HepG2 (cell line): ENCODE data around the gene CCR9. TPM values are rescaled to one million over a fixed set of nuclear protein-coding genes. Genes with fewer than 3 reads are reported as not detected.

Experiments used
- ATAC-seq: fragments of 200-7000 bp; cut with Tn5 transposase; 3 replicates; pipeline ENCODE4 v1.9.1; 2020; ENCODE audit warnings: mild to moderate bottlenecking, moderate library complexity
- BruUV-seq: library from RNA; stranded (reverse); fragments of 400-500 nt; replicated peaks from 2 replicates; lab custom pipeline; 2021; lab: Mats Ljungman, UMichigan
- CTCF ChIA-PET: fragments of 300-600 bp; formaldehyde crosslinking; extraction: SDS; loops from one replicate; lab custom pipeline; 2021; ENCODE audit warnings: low total read pairs, inconsistent platforms, low intra/inter-chr PET ratio; lab: Yijun Ruan, JAX
- POLR2A ChIA-PET: fragments of 350-600 bp; sonication (Branson Sonifier 250); formaldehyde crosslinking; loops from one replicate; lab custom pipeline; 2020; ENCODE audit warnings: antibody characterized with exemption, inconsistent platforms; lab: Yijun Ruan, JAX
- DNase-seq: peaks from one replicate; pipeline ENCODE4 v3.0.0-alpha.2; 2015; ENCODE audit warnings: low spot score
- FAIRE-seq: peaks from 3 replicates; lab custom pipeline; 2011; peaks lifted over from hg19 to GRCh38; lab: Jason Lieb, UNC
- H2AFZ ChIP-seq: one replicate; pipeline ENCODE4 v1.6.1; 2011; ENCODE audit warnings: low read length, inconsistent platforms
- H3K27ac ChIP-seq: fragments of 300-600 bp; 3 replicates; pipeline ENCODE4 v1.8.0; 2011; ENCODE audit warnings: mixed run types, mild to moderate bottlenecking, mixed read lengths, low read length, inconsistent platforms; ENCODE audit not compliant: insufficient read depth; ENCODE audit errors: extremely low read length
- H3K27me3 ChIP-seq, 2 experiments: fragments of 200-600 bp in 1 of 2; 2 replicates in 1 of 2; 3 replicates in 1 of 2; pipeline versions ENCODE4 v1.6.0 to v1.8.0; 2011; ENCODE audit warnings: low read length in 2 of 2, mild to moderate bottlenecking in 2 of 2, moderate library complexity in 2 of 2, inconsistent platforms in 1 of 2; ENCODE audit not compliant: insufficient read depth in 2 of 2, control insufficient read depth in 1 of 2
- H3K36me3 ChIP-seq, 2 experiments: fragments of 200-600 bp in 1 of 2; replicated peaks in 1 of 2; 2 replicates in 1 of 2; 3 replicates in 1 of 2; pipeline versions ENCODE4 v1.5.1 to v1.8.0; 2011; ENCODE audit warnings: low read length in 2 of 2, inconsistent platforms in 1 of 2; ENCODE audit not compliant: insufficient read depth in 2 of 2, control insufficient read depth in 1 of 2
- H3K4me1 ChIP-seq: 2 replicates; pipeline ENCODE4 v1.5.1; 2012; ENCODE audit warnings: low read length, inconsistent platforms; ENCODE audit not compliant: insufficient read depth
- H3K4me2 ChIP-seq: 2 replicates; pipeline ENCODE4 v1.6.0; 2011; ENCODE audit warnings: low read depth, low read length, inconsistent platforms
- H3K4me3 ChIP-seq, 3 experiments: fragments of 200-600 bp in 1 of 3; sonication (generic), shearing (Covaris generic) in 1 of 3; replicated peaks in 1 of 3; 2 replicates each; pipeline ENCODE4 v1.5.1; 2011 to 2016; ENCODE audit warnings: low read length in 3 of 3, inconsistent platforms in 2 of 3, low read depth in 2 of 3, mild to moderate bottlenecking in 2 of 3, control low read depth in 1 of 3, mixed read lengths in 1 of 3; ENCODE audit not compliant: insufficient read depth in 1 of 3
- H3K79me2 ChIP-seq: one replicate; pipeline ENCODE4 v1.6.1; 2011; ENCODE audit warnings: low read length, inconsistent platforms; ENCODE audit not compliant: insufficient read depth
- H3K9ac ChIP-seq: 2 replicates; pipeline ENCODE4 v1.6.0; 2011; ENCODE audit warnings: mild to moderate bottlenecking, low read depth, low read length, inconsistent platforms; ENCODE audit not compliant: insufficient read depth
- H3K9me3 ChIP-seq: 2 replicates; pipeline ENCODE4 v1.5.1; 2012; ENCODE audit warnings: mild to moderate bottlenecking, low read length
- H4K20me1 ChIP-seq: 2 replicates; pipeline ENCODE4 v1.6.0; 2011; ENCODE audit warnings: inconsistent platforms, mild to moderate bottlenecking, low read length, moderate library complexity; ENCODE audit not compliant: insufficient read depth
- ARID2 ChIP-seq: sonication (generic); formaldehyde crosslinking; IDR thresholded peaks from 2 replicates; pipeline ENCODE4 v1.8.1; 2022; ENCODE audit warnings: mild to moderate bottlenecking, missing genetic modification reagents, borderline replicate concordance
- HBP1 ChIP-seq: IDR thresholded peaks from 2 replicates; pipeline ENCODE4 v1.6.1; 2016; ENCODE audit warnings: low read depth, control low read depth
- SOX13 ChIP-seq, 3 experiments: fragments of 450-650 bp in 1 of 3; sonication (generic) in 1 of 3; formaldehyde crosslinking in 1 of 3; IDR thresholded peaks in 2 of 3; conservative IDR thresholded peaks in 1 of 3; 2 replicates each; pipeline versions ENCODE4 v1.5.0 to v1.6.1; 2016 to 2020; ENCODE audit warnings: antibody characterized with exemption in 1 of 3, mild to moderate bottlenecking in 1 of 3, missing compliant biosample characterization in 1 of 3, missing genetic modification reagents in 1 of 3, moderate library complexity in 1 of 3
- TGIF2 ChIP-seq: IDR thresholded peaks from 2 replicates; pipeline ENCODE4 v1.6.1; 2016; ENCODE audit warnings: control low read depth, missing compliant biosample characterization
- TP53 ChIP-seq: sonication (generic); formaldehyde crosslinking; conservative IDR thresholded peaks from 2 replicates; pipeline ENCODE4 v1.4.0; 2020; ENCODE audit warnings: missing genetic modification reagents
- ZBTB8A ChIP-seq: sonication (generic); formaldehyde crosslinking; IDR thresholded peaks from 2 replicates; pipeline ENCODE4 v1.4.0; 2020; ENCODE audit warnings: mild to moderate bottlenecking, low read depth, missing genetic modification reagents, borderline replicate concordance
- ZNF124 ChIP-seq: sonication (generic); formaldehyde crosslinking; IDR thresholded peaks from 2 replicates; pipeline ENCODE4 v1.4.0; 2020; ENCODE audit warnings: missing genetic modification reagents
- ZNF446 ChIP-seq: sonication (generic); formaldehyde crosslinking; IDR thresholded peaks from 2 replicates; pipeline ENCODE4 v1.5.0; 2020; ENCODE audit warnings: mild to moderate bottlenecking, missing genetic modification reagents
- ZNF547 ChIP-seq: sonication (generic); formaldehyde crosslinking; IDR thresholded peaks from 2 replicates; pipeline ENCODE4 v1.5.1; 2020; ENCODE audit warnings: mild to moderate bottlenecking, missing genetic modification reagents
- WGBS: methylation state at CpG from one replicate; pipeline ENCODE4 v1.1.6; 2017; ENCODE audit warnings: low lambda C conversion rate; 5-methylcytosine and 5-hydroxymethylcytosine counted together
- in situ Hi-C: cut with HindIII; loops from 2 replicates; pipeline ENCODE4 v1.10.0; 2017; ENCODE audit warnings: low pct_unique_long_range_greater_than_20kb; ENCODE audit not compliant: extremely low pct_ligation_motif_present
- intact Hi-C: fragments of 100-400 bp; cut with micrococcal nuclease; formaldehyde crosslinking; loops from one replicate; pipeline ENCODE4 v1.10.0; 2022; ENCODE audit not compliant: unreplicated experiment
- polyA plus RNA-seq, 8 experiments: library from polyadenylated mRNA; depleted of rRNA in 3 of 8; stranded (reverse) in 7 of 8; unstranded in 1 of 8; fragments of >200 nt; fragmentation: Illumina TruSeq in 4 of 8; extraction: Trizol in 4 of 8; gene quantifications; 2 replicates each; pipeline versions ENCODE4 v1.2.1 to v1.2.3, GENCODE V29; 2011 to 2016; ENCODE audit warnings: low read depth in 4 of 8, missing spikeins in 1 of 8, mixed read lengths in 1 of 8; ENCODE audit not compliant: insufficient read depth in 1 of 8
- total RNA-seq, 5 experiments: library from RNA; depleted of rRNA; stranded (reverse); fragments of >200 nt; fragmentation: Illumina TruSeq; extraction: Trizol; gene quantifications; 2 replicates each; pipeline ENCODE4 v1.2.3, GENCODE V29; 2016; ENCODE audit warnings: low read depth in 1 of 5
- TF ChIP-seq, protein P1 (sequence below): sonication (generic); formaldehyde crosslinking; conservative IDR thresholded peaks from 2 replicates; pipeline ENCODE4 v1.8.0; 2022; ENCODE audit warnings: mild to moderate bottlenecking, moderate library complexity, missing genetic modification reagents
- TF ChIP-seq, protein P2 (sequence below): sonication (generic); formaldehyde crosslinking; IDR thresholded peaks from 2 replicates; pipeline ENCODE4 v1.5.1; 2020; ENCODE audit warnings: mild to moderate bottlenecking, missing genetic modification reagents, borderline replicate concordance
- TF ChIP-seq, protein P3 (sequence below): sonication (generic); formaldehyde crosslinking; conservative IDR thresholded peaks from 2 replicates; pipeline ENCODE4 v1.8.1; 2023; ENCODE audit warnings: missing genetic modification reagents

Gene CCR9
- total and polyA plus RNA-seq, 2 of the 13 experiments (the other 11 are each of a cell fraction or from before 2014, with no cell fraction given) = not detected

DNA sequence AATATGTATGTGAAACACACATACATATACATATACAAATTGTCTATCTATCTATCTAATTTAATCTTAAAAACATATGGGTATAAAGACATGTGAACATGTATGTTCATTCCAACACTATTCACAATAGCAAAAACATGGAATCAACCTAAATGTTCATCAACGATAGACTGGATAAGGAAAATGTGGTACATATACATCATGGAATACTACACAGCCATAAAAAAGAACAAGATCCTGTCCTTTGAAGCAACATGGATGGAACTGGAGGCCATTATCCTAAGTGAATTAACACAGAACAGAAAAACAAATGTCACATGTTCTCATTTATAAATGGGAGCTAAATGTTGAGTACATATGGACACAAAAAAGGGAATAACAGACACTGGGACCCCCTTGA is 5.8 kb downstream of the CCR9 start:
- 91% methylated on average over 1 of the region's 1 CpG for WGBS
- H4K20me1 ChIP-seq = no peaks in the 10 kb centered on the region
- DNase-seq = no peak
- H3K4me1 ChIP-seq = no peaks in the 10 kb centered on the region
- no peak overlapping the region for H2AFZ ChIP-seq
- H3K9me3 ChIP-seq = no peaks in the 10 kb centered on the region
- BruUV-seq = no TSS peak
- TF ChIP-seq, protein P1, sequence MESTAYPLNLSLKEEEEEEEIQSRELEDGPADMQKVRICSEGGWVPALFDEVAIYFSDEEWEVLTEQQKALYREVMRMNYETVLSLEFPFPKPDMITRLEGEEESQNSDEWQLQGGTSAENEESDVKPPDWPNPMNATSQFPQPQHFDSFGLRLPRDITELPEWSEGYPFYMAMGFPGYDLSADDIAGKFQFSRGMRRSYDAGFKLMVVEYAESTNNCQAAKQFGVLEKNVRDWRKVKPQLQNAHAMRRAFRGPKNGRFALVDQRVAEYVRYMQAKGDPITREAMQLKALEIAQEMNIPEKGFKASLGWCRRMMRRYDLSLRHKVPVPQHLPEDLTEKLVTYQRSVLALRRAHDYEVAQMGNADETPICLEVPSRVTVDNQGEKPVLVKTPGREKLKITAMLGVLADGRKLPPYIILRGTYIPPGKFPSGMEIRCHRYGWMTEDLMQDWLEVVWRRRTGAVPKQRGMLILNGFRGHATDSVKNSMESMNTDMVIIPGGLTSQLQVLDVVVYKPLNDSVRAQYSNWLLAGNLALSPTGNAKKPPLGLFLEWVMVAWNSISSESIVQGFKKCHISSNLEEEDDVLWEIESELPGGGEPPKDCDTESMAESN (CRISPR knock-in tag) = no peak
- no peak for TF ChIP-seq TP53 (CRISPR knock-in tag)
- TF ChIP-seq HBP1 (CRISPR knock-in tag) = no peak
- TF ChIP-seq ZBTB8A (CRISPR knock-in tag) = no peak
- TF ChIP-seq, protein P2, sequence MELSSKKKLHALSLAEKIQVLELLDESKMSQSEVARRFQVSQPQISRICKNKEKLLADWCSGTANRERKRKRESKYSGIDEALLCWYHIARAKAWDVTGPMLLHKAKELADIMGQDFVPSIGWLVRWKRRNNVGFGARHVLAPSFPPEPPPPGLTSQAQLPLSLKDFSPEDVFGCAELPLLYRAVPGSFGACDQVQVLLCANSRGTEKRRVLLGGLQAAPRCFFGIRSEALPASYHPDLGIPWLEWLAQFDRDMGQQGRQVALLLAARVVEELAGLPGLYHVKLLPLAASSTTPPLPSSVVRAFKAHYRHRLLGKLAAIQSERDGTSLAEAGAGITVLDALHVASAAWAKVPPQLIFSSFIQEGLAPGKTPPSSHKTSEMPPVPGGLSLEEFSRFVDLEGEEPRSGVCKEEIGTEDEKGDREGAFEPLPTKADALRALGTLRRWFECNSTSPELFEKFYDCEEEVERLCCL (CRISPR knock-in tag) = no peak
- TF ChIP-seq SOX13 (IDR thresholded peaks at IDR 0.05) = no peak
- TF ChIP-seq SOX13 (CRISPR knock-in tag; conservative IDR thresholded peaks at IDR 0.05 in 1 of 2, IDR thresholded peaks at IDR 0.05 in 1 of 2) = no peak
- no peak for TF ChIP-seq ZNF547 (CRISPR knock-in tag)
- no peak for TF ChIP-seq ARID2 (CRISPR knock-in tag)
- no peak for TF ChIP-seq TGIF2 (CRISPR knock-in tag)
- no peak for TF ChIP-seq ZNF446 (CRISPR knock-in tag)
- TF ChIP-seq ZNF124 = no peak
- TF ChIP-seq, protein P3, sequence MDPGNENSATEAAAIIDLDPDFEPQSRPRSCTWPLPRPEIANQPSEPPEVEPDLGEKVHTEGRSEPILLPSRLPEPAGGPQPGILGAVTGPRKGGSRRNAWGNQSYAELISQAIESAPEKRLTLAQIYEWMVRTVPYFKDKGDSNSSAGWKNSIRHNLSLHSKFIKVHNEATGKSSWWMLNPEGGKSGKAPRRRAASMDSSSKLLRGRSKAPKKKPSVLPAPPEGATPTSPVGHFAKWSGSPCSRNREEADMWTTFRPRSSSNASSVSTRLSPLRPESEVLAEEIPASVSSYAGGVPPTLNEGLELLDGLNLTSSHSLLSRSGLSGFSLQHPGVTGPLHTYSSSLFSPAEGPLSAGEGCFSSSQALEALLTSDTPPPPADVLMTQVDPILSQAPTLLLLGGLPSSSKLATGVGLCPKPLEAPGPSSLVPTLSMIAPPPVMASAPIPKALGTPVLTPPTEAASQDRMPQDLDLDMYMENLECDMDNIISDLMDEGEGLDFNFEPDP (CRISPR knock-in tag) = no peak
- no peak overlapping the region for H3K9ac ChIP-seq
- CTCF ChIA-PET = no interaction called here
- POLR2A ChIA-PET = no interaction called here
- no peak for ATAC-seq
- H3K27me3 ChIP-seq = no peaks in the 10 kb centered on the region; a peak in 1 of 5 replicates
- no peaks in the 10 kb centered on the region for H3K79me2 ChIP-seq
- no peak overlapping the region for H3K27ac ChIP-seq
- H3K4me2 ChIP-seq = no peak overlapping the region
- no peak overlapping the region for H3K4me3 ChIP-seq
- no peak for FAIRE-seq
- intact Hi-C loops (no loop called here), in situ Hi-C loops (no loop called here)
- no peaks in the 10 kb centered on the region for H3K36me3 ChIP-seq
